GM23338 (cell line): Measurements from ENCODE around the gene TPX2. TPM values are rescaled to one million over a fixed set of nuclear protein-coding genes. Genes with fewer than 3 reads are reported as not detected.

Experiments
- ATAC-seq: fragments of 200-7000 bp; cut with Tn5 transposase; 3 replicates; pipeline ENCODE4 v1.9.1; 2020
- DNase-seq: peaks from one replicate; pipeline ENCODE4 v3.0.0-alpha.2; 2015; ENCODE audit warnings: low spot score
- H2AFZ ChIP-seq: fragments of 200-600 bp; sonication (generic); 2 replicates; pipeline ENCODE4 v1.8.0; 2016; ENCODE audit warnings: antibody characterized with exemption, mild to moderate bottlenecking, moderate library complexity
- H3F3A ChIP-seq: fragments of 200-600 bp; sonication (generic); replicated peaks from 2 replicates; pipeline ENCODE4 v1.8.0; 2017; ENCODE audit warnings: antibody characterized with exemption, mixed run types, low read depth
- H3K27ac ChIP-seq: fragments of 200-600 bp; sonication (generic); 2 replicates; pipeline ENCODE4 v1.6.1; 2016; ENCODE audit warnings: low read depth
- H3K27me3 ChIP-seq: fragments of 200-600 bp; sonication (generic); 2 replicates; pipeline ENCODE4 v1.8.0; 2016; ENCODE audit warnings: mild to moderate bottlenecking, mixed run types, moderate library complexity; ENCODE audit not compliant: insufficient read depth
- H3K36me3 ChIP-seq: fragments of 200-600 bp; sonication (generic); 2 replicates; pipeline ENCODE4 v1.8.0; 2016; ENCODE audit warnings: mild to moderate bottlenecking; ENCODE audit not compliant: insufficient read depth
- H3K4me1 ChIP-seq: fragments of 200-600 bp; sonication (generic); 2 replicates; pipeline ENCODE4 v1.8.0; 2016; ENCODE audit warnings: mild to moderate bottlenecking, moderate library complexity; ENCODE audit not compliant: insufficient read depth
- H3K4me2 ChIP-seq: fragments of 200-600 bp; sonication (generic); 2 replicates; pipeline ENCODE4 v1.7.1; 2017; ENCODE audit warnings: mixed run types
- H3K4me3 ChIP-seq: fragments of 200-600 bp; sonication (generic); 2 replicates; pipeline ENCODE4 v1.6.1; 2016; ENCODE audit warnings: mixed run types
- H3K79me2 ChIP-seq: fragments of 200-600 bp; sonication (generic); replicated peaks from 2 replicates; pipeline ENCODE4 v1.8.0; 2017; ENCODE audit warnings: mild to moderate bottlenecking; ENCODE audit not compliant: insufficient read depth
- H3K9me2 ChIP-seq: fragments of 200-600 bp; sonication (generic); 2 replicates; pipeline ENCODE4 v1.8.0; 2017; ENCODE audit not compliant: insufficient read depth
- H4K20me1 ChIP-seq: fragments of 200-600 bp; sonication (generic); replicated peaks from 2 replicates; pipeline ENCODE4 v1.8.0; 2017; ENCODE audit warnings: mild to moderate bottlenecking; ENCODE audit not compliant: insufficient read depth
- H3K27ac Mint-ChIP-seq: 2 replicates; pipeline ENCODE4 v1.8.0; 2020; ENCODE audit warnings: inconsistent platforms, mild to moderate bottlenecking, moderate library complexity, mixed read lengths
- H3K27me3 Mint-ChIP-seq: 3 replicates; pipeline ENCODE4 v1.8.0; 2022; ENCODE audit warnings: low read depth, mild to moderate bottlenecking, moderate library complexity, mixed read lengths, inconsistent platforms; ENCODE audit not compliant: insufficient read depth, poor library complexity
- H3K36me3 Mint-ChIP-seq: 3 replicates; pipeline ENCODE4 v1.8.0; 2021; ENCODE audit warnings: low read depth, mild to moderate bottlenecking, inconsistent platforms, moderate library complexity, mixed read lengths
- H3K4me1 Mint-ChIP-seq: 3 replicates; pipeline ENCODE4 v1.8.0; 2020; ENCODE audit warnings: mild to moderate bottlenecking, inconsistent platforms, mixed read lengths
- H3K4me3 Mint-ChIP-seq: 3 replicates; pipeline ENCODE4 v1.8.0; 2021; ENCODE audit warnings: moderate library complexity, mild to moderate bottlenecking, inconsistent platforms, mixed read lengths
- H3K9me3 Mint-ChIP-seq: 3 replicates; pipeline ENCODE4 v1.8.0; 2020; ENCODE audit warnings: moderate library complexity, mild to moderate bottlenecking, inconsistent platforms, mixed read lengths
- NANOG ChIP-seq: IDR thresholded peaks from 2 replicates; pipeline ENCODE4 v1.6.1; 2016; ENCODE audit warnings: antibody characterized with exemption, borderline replicate concordance
- REST ChIP-seq: IDR thresholded peaks from one replicate; pipeline ENCODE4 v1.6.1; 2018; ENCODE audit warnings: antibody characterized with exemption; ENCODE audit not compliant: unreplicated experiment
- STAT1 ChIP-seq: IDR thresholded peaks from one replicate; pipeline ENCODE4 v1.6.1; 2016; ENCODE audit warnings: antibody characterized with exemption; ENCODE audit not compliant: unreplicated experiment
- ZNF331 ChIP-seq: fragments of 250-450 bp; sonication (Bioruptor Pico); IDR thresholded peaks from 2 replicates; pipeline ENCODE4 v1.5.0; 2020; ENCODE audit warnings: low read depth, mild to moderate bottlenecking, moderate library complexity
- polyA plus RNA-seq: library from polyadenylated mRNA; unstranded; fragments of >200 nt; fragmentation: Nextera tagmentation; extraction: Ambion mirVana; gene quantifications from 2 replicates; pipeline ENCODE4 v1.2.1, GENCODE V29; 2016
- total RNA-seq: library from RNA; depleted of rRNA; stranded (reverse); fragments of >200 nt; shearing (Covaris generic); gene quantifications from 2 replicates; pipeline ENCODE4 v1.2.3, GENCODE V29; 2014
- TF ChIP-seq, protein P1 (sequence below): fragments of 250-450 bp; sonication (Bioruptor Pico); IDR thresholded peaks from 2 replicates; pipeline ENCODE4 v1.5.0; 2020; ENCODE audit warnings: mild to moderate bottlenecking, moderate library complexity

Gene TPX2
- total and polyA plus RNA-seq, 2 experiments from 2014 or later, result 101 to 159 TPM

GRCh38 chr20:31707258-31707615 is 31.9 kb upstream of the TPX2 start:
- H3K36me3 Mint-ChIP-seq, result peaks cover 29% of the 10 kb centered on the region

More at GRCh38 chr20:31707258-31707615, 31.9 kb upstream of the TPX2 start:
- H3K27ac ChIP-seq, result no peak overlapping the region; the same call in none of the 2 replicates
- H3K27ac Mint-ChIP-seq, result no peak overlapping the region
- peaks cover 43% of the 10 kb centered on the region for H3K4me1 ChIP-seq
- ATAC-seq, result no peak
- H3K4me3 Mint-ChIP-seq, result no peak overlapping the region
- peaks cover 100% of the 10 kb centered on the region for H3K79me2 ChIP-seq
- H3K36me3 ChIP-seq, result peaks cover 4% of the 10 kb centered on the region; the same call in 1 of the 2 replicates
- no peak overlapping the region for H2AFZ ChIP-seq
- H4K20me1 ChIP-seq, result peaks cover 3% of the 10 kb centered on the region; the same call in 1 of the 2 replicates
- no peaks in the 10 kb centered on the region for H3K9me3 Mint-ChIP-seq
- DNase-seq, result no peak
- no peaks in the 10 kb centered on the region for H3K9me2 ChIP-seq
- TF ChIP-seq ZNF331 (CRISPR knock-in tag) (no peak), STAT1 (no peak), REST (no peak), NANOG (no peak)
- TF ChIP-seq, protein P1, sequence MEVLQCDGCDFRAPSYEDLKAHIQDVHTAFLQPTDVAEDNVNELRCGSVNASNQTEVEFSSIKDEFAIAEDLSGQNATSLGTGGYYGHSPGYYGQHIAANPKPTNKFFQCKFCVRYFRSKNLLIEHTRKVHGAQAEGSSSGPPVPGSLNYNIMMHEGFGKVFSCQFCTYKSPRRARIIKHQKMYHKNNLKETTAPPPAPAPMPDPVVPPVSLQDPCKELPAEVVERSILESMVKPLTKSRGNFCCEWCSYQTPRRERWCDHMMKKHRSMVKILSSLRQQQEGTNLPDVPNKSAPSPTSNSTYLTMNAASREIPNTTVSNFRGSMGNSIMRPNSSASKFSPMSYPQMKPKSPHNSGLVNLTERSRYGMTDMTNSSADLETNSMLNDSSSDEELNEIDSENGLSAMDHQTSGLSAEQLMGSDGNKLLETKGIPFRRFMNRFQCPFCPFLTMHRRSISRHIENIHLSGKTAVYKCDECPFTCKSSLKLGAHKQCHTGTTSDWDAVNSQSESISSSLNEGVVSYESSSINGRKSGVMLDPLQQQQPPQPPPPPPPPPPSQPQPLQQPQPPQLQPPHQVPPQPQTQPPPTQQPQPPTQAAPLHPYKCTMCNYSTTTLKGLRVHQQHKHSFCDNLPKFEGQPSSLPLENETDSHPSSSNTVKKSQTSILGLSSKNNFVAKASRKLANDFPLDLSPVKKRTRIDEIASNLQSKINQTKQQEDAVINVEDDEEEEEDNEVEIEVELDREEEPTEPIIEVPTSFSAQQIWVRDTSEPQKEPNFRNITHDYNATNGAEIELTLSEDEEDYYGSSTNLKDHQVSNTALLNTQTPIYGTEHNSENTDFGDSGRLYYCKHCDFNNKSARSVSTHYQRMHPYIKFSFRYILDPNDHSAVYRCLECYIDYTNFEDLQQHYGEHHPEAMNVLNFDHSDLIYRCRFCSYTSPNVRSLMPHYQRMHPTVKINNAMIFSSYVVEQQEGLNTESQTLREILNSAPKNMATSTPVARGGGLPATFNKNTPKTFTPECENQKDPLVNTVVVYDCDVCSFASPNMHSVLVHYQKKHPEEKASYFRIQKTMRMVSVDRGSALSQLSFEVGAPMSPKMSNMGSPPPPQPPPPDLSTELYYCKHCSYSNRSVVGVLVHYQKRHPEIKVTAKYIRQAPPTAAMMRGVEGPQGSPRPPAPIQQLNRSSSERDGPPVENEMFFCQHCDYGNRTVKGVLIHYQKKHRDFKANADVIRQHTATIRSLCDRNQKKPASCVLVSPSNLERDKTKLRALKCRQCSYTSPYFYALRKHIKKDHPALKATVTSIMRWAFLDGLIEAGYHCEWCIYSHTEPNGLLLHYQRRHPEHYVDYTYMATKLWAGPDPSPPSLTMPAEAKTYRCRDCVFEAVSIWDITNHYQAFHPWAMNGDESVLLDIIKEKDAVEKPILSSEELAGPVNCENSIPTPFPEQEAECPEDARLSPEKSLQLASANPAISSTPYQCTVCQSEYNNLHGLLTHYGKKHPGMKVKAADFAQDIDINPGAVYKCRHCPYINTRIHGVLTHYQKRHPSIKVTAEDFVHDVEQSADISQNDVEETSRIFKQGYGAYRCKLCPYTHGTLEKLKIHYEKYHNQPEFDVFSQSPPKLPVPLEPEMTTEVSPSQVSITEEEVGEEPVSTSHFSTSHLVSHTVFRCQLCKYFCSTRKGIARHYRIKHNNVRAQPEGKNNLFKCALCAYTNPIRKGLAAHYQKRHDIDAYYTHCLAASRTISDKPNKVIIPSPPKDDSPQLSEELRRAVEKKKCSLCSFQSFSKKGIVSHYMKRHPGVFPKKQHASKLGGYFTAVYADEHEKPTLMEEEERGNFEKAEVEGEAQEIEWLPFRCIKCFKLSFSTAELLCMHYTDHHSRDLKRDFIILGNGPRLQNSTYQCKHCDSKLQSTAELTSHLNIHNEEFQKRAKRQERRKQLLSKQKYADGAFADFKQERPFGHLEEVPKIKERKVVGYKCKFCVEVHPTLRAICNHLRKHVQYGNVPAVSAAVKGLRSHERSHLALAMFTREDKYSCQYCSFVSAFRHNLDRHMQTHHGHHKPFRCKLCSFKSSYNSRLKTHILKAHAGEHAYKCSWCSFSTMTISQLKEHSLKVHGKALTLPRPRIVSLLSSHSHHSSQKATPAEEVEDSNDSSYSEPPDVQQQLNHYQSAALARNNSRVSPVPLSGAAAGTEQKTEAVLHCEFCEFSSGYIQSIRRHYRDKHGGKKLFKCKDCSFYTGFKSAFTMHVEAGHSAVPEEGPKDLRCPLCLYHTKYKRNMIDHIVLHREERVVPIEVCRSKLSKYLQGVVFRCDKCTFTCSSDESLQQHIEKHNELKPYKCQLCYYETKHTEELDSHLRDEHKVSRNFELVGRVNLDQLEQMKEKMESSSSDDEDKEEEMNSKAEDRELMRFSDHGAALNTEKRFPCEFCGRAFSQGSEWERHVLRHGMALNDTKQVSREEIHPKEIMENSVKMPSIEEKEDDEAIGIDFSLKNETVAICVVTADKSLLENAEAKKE (CRISPR knock-in tag), result no peak
- H3K4me3 ChIP-seq, result no peak overlapping the region
- H3K27me3 ChIP-seq, result no peaks in the 10 kb centered on the region
- no peak overlapping the region for H3K4me2 ChIP-seq
- peaks cover 45% of the 10 kb centered on the region for H3K4me1 Mint-ChIP-seq
- H3K27me3 Mint-ChIP-seq, result peaks cover 7% of the 10 kb centered on the region
- H3F3A ChIP-seq, result peaks cover 18% of the 10 kb centered on the region; the same call in 1 of the 2 replicates
